DMS79 (cell line): ENCODE data around the gene SPARC.
"Not testable (repeated sequence)": the region's sequence is repeated elsewhere in the genome, so short reads cannot be mapped to it uniquely, and the experiment has no call there.

Source experiments
- DNase-seq: peaks from one replicate; lab custom pipeline; 2025; lab: John Stamatoyannopoulos, UW

The SPARC gene

DNA sequence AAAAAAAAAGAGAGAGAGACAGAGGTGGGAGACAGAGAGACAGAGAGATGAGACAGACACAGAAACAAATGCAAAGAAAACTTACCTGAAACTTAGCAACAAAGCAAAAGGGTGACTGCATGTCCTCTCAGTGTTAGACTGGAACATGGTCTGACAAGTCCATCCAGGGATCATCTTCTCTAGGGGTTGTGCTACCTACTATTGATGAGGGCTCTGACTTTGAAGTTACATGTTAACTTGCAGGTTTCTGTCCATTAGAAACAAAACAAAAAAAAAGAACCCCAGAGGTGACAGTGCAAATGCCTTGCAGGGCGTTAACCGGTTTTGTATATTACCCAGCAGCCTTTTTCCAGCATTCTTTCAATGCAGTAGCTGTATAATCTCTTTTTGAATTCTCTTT, 13.6 kb upstream of the SPARC start:
- DNase-seq = no peak

DNA sequence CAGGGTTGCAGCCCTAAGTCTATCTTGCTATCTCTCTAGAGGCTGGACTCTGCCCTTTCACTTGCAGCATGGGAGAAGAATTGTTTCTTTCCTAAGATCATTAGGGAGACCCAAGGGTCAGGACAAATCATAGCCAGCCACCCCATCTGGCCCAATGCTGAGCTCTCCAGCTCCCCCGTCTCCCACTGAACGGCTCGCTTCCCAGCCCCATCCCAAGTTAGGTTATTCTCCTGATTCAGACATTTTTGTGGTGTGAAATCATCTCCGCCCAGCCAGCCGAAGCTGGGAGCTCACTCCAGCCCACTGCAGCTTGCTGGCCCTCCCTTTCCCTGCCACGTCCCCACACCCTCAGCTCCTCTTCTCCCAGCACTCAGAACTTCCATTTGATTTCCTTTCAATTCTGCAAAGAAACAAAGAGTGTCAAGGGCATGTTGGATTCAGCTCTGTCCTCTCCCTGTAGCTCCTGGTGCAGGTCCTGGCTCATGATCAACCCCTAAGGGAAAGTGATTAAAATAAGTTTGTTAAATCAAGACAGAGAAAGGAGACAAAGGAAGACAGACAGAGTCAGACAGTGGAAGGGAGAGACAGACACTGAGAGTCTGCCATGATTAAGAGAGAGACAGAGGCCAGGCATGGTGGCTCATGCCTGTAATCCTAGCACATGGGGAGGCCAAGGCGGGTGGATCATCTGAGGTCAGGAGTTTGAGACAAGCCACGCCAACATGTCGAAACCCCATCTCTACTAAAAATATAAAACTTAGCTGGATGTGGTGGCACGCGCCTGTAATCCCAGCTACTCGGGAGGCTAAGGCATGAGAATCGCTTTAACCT, 12.6 kb upstream of the SPARC start:
- DNase-seq = no peak

DNA sequence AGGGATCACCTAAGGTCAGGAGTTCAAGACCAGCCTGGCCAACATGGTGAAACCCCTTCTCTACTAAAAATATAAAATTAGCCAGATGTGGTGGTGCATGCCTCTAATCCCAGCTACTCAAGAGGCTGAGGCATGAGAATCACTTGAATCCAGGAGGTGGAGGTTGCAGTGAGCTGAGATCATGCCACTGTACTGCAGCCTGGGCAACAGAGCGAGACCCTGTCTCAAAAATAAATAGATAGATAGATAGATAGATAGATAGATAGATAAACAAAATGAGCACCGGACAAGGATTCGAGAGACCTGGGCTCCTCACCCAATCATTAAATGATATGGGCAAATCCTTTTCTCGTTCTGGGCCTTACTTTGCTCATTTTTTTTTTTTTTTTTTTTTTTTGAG, 11.4 kb upstream of the SPARC start:
- not testable (repeated sequence) for DNase-seq

DNA sequence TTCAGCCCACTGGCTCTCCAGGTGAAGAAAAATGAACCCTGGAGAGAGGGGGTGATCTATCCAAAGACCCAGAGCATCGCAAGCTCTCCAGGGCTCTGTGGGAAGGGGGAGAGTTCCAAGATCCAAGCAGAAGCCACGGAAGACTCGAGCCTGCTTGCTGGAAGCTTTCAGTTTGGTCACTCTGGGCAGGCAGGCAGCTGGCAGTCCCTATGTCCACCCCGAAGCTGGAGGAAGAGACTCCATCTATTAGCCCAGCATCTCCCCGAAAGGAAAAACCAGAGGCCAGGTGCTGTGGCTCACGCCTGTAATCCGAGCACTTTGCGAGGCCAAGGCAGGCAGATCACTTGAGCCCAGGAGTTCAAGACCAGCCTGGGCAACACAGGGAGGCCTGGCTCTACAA, 10.7 kb upstream of the SPARC start:
- DNase-seq = no peak

DNA sequence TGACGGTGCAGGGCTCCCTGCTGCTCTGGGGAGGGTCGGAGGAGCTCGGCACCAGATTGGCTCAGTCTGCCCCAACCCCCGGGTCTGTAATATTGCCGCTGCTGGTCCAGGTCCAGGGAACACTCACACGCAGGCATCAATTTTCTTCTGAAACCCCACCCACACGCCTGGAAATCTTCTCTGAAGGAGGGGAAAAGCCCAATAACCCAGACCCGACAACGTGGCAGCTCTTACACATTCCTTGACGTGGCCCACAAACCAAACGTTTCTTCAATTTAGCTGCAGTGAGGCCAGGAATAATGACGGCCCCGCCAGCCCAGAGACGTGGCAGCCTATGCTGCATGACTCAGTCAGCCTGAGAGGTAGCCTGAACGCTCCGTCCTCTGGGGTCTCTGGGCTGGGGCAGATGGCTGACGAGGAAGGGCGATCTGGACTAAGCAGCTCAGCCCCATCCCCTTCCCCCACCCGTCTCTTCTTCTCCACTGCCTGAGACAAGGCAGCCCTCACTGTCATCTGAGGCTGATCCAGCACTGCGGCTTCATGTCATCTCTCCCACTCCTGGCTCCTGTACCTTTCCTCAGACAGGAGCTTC, 9.9 kb upstream of the SPARC start:
- DNase-seq = no peak

DNA sequence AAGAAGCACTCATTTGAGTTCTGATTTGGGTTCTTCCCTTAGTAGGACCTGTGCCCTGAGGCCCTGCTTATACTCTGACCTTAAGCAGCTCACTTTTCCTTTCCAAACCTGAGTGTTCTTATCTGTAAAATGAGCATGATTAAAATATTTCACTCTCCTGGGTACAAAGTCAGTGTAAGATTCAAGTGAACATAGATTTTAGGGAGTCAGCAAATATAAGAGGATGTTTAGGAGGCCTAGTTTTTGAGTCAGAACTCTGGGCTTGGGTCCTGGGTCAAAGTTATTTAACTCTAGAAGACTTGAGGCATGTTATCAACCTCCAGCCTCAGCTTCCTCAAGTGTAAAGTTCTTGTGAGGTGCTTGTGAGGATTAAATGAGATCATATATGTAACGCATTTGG, 8.7 kb upstream of the SPARC start:
- no peak for DNase-seq

DNA sequence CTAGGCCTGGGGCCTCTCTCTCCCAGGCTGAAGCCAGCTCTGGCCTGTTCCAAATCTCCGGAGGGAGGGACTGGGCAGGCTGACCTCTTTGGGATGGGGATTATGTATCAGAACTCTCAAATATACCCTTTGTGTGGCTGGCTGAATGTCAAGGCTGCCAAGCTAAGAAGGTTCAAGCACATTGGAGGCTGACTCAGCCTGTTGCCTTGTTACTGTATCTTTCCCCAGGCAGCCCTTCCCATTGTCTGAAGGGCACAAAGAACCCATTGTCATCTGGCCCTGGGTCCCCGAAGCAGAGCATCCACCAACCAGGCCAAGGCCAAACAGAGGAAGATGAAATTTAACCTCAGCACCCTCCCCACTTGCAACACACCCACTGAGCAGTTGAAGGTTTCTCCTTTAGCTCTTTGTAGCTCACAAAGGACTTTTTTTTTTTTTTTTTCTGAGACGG, 7.3 kb upstream of the SPARC start:
- DNase-seq = no peak

DNA sequence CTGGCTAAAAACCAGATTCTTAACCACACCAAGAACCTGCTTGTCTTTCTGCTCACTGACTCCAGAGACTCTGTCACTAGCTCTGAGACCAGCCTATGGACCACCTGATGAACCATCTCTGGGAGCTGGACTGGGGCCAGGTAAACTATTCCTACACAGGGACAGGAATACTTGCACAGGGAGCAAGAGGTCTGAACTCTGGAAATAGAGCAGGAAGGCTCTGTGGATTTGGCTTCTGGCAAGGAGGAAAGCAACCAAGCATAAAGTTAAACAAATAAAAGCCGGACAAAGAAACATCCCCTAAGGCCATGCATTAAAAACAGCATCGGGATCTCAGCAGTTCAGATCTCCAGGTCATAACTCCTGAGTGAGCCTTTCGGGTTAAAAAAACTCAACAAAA, 5.6 kb upstream of the SPARC start:
- no peak for DNase-seq

DNA sequence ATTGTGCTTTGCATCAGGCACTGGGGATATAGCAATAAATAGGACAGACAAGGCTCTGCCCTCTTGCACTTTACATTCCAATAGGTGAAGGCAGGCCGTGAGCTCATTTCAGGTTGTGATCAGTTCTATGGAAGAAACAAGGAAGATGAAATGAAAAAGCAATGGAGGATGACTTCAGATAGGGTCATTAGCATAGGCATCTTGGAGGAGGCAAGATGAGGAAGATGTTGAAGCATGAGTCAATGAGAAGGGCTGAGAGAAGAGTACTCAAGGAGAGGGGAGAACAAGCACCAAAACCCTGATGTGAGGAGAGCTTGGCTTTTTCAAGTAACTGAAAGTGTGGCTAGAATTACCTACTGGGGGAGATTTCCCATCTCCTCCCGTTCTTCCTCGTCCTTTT, 5.0 kb upstream of the SPARC start:
- no peak for DNase-seq

DNA sequence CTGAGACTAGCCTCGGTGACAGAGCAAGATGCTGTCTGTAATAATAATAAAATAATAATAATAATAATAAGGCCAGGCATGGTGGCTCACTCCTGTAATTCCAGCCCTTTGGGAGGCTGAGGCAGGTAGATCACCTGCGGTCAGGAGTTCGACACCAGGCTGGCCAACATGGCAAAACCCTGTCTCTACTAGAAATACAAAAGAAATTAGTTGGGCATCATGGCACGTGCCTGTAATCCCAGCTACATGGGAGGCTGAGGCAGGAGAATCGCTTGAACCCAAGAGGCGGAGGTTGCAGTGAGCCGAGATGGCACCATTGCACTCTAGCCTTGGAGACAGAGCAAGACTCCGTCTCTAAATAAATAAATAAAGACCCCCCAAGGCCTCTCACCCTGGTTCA, 2.9 kb upstream of the SPARC start:
- not testable (repeated sequence) for DNase-seq

DNA sequence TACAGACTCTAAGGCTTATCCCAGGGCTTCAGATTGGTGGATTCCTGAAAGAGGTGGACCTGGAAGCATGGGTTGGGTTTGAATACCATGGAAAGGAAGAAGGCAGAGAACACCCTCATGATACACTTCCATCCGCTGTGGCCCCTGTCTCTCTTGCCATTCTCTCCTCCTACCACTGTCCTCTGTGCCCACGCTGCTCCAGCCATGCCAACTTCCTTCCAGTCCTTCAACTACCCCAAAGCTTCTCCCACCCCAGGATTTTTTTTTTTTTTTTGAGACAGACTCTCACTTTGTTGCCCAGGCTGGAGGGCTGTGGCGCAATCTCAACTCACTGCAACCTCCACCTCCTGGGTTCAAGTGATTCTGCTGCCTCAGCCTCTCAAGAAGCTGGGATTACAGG, 1.7 kb upstream of the SPARC start:
- no peak for DNase-seq

DNA sequence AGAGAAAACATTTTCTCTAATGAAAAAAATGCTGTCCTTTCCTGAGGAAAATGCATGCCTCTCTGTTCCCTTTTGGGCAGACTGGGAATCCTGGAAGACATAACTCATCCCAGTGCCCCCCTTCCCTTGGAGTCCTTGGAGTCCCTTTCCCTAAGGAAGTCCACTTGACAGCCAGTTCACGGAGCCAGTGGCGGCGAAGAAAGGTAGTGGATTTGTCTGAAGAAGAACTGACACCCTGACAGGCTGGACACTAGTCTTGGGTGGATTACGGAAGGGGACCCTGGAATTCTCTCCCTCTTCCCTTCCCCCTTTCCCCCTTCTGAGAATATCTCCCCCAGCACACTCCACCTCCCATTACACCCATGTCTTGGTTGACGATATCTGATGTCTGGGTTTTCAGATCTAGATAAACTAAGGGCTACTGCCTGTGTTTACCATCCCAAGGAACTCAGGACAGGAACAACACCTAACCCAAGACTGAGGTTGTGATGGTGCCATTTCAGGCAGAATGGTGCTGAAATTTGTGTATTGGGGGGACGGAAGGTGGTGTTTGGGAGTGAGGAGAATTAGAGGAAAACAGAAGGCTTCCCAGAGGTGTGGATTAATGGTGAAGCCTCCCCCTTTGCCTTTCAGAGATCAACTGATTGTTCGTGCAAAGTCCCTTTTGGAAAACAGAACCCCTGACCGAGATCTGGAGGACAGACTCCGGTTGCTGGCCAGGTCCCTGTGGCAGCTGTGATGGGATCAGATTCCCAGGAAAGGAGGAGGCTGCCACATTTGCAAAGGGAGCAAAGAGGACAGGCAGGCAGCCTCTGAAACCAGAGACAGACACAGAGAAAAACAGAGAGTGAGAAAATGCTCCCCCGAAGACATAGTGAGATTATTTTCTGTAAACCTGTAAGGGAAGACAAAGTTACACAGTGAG, 704 bp downstream of the SPARC start:
- DNase-seq = no peak

DNA sequence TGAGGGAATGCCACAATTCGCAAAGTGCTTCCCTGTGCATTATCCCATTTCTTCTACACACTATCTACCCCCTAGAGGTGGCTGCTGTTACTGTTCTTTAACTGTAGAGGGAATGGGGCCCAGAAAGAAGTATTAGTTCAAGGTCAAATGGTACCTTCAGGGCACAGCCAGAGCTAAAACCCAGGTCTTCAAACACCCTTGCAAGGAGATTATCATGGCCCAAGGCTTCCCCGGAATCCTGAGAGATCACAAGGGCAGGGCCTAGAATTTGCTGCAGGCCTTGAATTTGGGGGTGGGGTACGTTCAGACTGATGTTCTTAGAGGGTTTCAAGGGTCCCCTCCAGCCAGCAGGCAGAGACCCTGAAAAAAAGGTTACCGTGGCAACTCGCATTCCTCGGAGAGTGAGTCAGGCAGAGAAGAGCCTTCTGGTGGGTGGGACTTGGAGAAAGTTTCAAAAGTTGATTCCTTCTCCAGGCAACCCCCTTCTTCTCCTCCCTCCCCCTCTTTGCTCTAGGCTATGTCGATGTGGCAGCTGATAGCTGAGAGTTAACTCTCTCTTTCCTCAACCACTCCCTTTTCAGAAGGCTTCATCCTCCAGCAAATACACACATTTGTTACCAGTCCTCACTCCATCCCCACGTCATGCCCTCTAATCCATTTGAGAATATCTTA, 1.9 kb downstream of the SPARC start:
- no peak for DNase-seq

DNA sequence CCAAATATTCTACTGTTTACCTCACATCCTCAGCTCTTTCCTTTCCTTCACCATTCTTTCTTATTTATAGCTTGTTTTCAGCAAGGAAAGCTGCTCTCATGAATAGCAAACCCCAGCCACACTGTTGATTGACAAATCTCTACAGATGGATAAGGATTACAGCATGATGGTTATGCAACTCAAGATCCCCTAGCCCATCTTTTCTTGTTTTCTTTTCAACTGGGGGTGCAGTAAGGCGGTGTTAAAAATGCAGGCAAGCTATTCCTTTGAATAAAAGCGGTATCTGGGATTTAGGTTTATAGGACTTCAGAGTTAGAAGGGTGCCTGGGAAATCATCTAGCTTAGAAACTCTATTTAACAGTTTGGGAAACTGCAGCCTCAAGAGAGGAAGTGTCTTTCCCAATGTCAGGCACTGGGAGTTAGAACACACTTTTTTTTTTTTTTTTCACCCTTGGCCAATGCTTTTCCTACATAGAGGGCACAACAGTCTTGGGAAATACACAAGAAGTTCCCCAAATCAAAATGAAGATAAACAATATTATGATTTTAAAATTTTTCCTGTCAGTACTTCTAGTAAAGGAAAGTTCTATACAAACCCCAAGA, 2.6 kb downstream of the SPARC start:
- DNase-seq = no peak

DNA sequence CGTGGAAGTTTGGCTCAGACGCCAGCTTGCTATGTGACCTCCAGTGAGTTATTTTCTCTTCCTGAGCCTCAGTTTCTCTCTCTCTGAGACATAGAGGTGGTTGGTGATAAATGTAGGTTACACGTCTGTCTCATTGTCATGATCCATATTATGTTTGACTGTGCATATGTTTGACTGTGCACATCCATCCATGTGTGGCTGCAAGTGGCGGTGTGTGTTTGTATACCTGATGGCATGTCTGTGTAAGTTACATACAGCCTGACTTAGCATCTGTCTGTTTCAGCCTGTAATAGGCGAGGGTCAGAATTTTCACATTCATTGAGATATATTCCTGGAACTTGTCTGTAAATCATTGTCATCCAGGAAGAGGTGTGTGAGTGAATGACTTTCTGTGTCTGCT, 3.3 kb downstream of the SPARC start:
- no peak for DNase-seq

DNA sequence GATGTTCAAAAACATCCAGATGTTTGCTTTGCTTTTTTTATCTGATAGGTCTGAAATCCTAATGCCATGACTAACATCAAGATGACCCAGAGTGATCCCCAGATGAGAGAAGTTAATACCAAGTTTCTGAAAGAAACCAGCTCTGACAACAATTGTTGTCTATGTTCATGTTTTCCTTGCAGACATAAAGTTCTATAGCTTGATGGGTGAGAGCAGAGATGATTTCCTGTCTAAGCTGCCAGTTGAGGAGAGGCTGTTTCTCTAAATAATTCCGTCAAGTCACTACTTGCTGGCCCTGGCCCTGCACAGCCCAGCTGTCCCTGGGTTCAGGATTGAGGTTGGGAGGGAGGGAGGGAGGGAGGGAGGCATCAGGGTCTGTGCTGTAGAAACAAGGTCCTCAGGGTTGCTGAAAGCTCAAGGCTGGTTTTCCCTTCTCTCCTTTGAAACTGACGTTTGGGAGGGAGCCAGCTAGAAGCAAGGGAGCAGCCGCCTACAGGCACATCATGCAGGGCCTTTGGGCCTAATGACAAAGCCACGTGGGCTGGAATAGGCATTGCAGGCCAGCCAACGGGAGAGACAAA, 3.9 kb downstream of the SPARC start:
- DNase-seq = no peak

DNA sequence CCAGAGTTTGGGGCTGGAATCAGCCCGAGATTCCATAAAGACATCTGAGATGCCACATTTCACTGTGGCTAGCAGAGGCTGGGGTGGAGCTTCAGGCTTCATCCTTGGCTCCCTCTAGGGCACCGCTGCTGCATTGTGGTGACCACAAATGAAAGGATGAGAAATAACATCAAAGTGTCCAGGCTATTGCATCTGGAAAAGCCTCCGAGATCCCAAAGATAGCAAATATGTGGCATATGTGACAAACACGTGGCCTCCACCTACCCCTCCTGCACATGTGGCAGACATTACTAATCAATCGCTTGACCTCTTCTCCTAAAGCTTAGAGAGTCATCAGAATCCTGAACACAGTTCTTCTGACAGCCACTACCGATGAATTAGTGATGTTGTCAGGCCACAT, 4.5 kb downstream of the SPARC start:
- DNase-seq = no peak

DNA sequence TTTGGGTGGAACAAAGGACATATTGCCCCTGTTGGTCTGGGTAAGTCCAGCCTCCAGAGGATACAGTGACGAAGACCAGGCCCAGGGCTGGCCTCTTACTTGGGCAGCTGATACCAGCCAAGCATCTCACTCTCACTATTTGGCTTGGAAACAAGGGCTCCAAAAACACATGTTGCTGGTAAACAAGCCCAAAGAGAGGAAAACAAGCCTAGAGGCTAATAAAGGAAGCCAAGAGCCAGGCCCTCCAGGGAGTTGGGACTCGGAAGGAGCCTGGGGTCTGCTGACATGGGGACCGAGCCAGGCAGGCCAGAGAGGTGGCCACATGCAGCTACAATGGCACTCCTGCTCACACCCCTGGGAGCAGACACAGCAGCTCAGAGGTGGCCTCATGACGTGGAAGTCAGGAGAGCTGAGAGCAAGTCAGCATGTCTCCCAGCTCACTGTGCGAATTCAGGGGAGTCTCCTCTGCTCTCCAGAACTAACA, 5.7 kb downstream of the SPARC start:
- no peak for DNase-seq

DNA sequence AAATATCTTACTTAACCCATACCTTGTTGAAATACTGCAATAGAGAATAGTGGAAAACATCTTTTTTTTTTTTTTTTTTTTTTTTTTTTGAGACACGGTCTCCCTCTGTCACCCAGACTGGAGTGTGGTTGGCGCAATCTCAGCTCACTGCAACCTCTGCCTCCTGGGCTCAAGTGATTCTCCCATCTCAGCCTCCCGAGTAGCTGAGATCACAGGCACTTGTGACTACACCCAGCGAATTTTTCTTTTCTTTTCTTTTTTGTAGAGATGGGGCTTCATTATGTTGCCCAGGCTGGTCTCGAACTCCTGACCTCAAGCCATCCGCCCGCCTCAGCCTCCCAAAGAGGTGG, 6.6 kb downstream of the SPARC start:
- DNase-seq = not testable (repeated sequence)

DNA sequence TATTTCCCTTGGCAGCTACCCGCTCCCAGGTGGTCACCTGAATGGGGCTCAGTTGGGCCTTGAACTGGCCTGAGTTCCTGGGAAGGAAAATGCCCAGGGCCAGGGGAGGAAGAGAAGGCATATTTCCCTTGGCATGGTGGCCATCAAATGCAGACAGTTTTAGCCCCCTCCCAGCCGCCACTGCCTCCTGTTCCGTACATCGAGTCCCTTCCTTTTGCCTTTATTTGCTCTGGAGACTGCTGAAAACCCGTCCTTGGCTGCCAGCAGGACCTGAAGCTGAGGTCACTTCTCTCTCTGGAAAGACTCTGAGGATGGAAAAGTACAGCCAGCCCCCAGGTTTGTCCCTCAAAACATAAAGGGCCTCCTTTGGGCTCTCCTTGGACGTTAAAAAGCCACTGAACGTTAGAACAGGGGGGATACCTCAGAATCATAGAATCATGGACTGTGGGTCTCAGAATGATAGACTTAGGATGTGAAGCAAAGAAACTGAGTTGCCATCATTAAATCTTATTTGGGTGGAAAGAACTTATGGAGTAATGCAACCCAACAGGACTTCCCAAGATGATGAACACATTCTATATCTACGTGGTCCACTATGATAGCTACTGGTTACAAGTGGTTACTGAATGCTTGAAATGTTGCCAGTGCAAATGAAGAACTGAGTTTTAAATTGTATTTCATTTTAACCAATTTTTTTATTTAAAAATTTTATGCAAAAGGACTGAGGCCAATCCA, 7.1 kb downstream of the SPARC start:
- no peak for DNase-seq

DNA sequence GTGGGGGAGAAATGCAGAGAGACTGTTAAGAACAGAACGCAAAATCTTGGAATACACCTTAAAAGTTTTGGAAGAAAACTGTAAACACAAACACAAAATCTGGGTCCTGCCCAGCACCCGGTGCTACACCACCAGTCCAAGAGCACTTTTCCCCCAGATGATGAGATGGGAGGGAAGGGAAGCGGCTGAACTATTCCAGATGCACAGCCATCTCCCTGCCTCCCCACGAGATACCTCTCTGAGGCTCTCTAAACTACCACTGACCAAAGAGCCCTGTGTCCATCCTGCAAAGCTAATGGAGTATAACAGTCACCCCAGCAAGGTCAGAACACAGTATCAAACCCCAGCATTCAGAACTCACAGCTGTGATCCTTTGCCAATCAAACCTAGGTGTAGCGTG, 8.0 kb downstream of the SPARC start:
- no peak for DNase-seq
